ACC112 (cell line): ENCODE data around the gene ALOX5.

Source experiments
- H2AFZ ChIP-seq: fragments of 200-600 bp; sonication (generic); one replicate; pipeline ENCODE4 v1.6.0; 2017; ENCODE audit warnings: antibody characterized with exemption, low read length; ENCODE audit not compliant: unreplicated experiment
- H3K27ac ChIP-seq: fragments of 200-600 bp; sonication (generic); 2 replicates; pipeline ENCODE4 v1.5.1; 2014; ENCODE audit warnings: low read depth, mild to moderate bottlenecking, antibody characterized with exemption, low read length, moderate library complexity
- H3K27me3 ChIP-seq: fragments of 200-600 bp; sonication (generic); 2 replicates; pipeline ENCODE4 v1.6.1; 2014; ENCODE audit warnings: mild to moderate bottlenecking, antibody characterized with exemption, low read length, moderate library complexity, mixed read lengths; ENCODE audit not compliant: insufficient read depth
- H3K36me3 ChIP-seq: fragments of 200-600 bp; sonication (generic); 2 replicates; pipeline ENCODE4 v1.6.1; 2016; ENCODE audit warnings: mild to moderate bottlenecking, antibody characterized with exemption, low read length, moderate library complexity, mixed read lengths; ENCODE audit not compliant: insufficient read depth
- H3K4me1 ChIP-seq: fragments of 200-600 bp; sonication (generic); one replicate; pipeline ENCODE4 v1.6.1; 2016; ENCODE audit warnings: low read length, mixed read lengths; ENCODE audit not compliant: insufficient read depth, unreplicated experiment, control insufficient read depth
- H3K4me3 ChIP-seq: fragments of 200-600 bp; sonication (generic); 2 replicates; pipeline ENCODE4 v1.5.1; 2014; ENCODE audit warnings: mild to moderate bottlenecking, low read depth, low read length
- H3K79me2 ChIP-seq: fragments of 200-600 bp; sonication (generic); one replicate; pipeline ENCODE4 v1.6.0; 2016; ENCODE audit warnings: low read length; ENCODE audit not compliant: control insufficient read depth, unreplicated experiment, insufficient read depth

Gene ALOX5

DNA sequence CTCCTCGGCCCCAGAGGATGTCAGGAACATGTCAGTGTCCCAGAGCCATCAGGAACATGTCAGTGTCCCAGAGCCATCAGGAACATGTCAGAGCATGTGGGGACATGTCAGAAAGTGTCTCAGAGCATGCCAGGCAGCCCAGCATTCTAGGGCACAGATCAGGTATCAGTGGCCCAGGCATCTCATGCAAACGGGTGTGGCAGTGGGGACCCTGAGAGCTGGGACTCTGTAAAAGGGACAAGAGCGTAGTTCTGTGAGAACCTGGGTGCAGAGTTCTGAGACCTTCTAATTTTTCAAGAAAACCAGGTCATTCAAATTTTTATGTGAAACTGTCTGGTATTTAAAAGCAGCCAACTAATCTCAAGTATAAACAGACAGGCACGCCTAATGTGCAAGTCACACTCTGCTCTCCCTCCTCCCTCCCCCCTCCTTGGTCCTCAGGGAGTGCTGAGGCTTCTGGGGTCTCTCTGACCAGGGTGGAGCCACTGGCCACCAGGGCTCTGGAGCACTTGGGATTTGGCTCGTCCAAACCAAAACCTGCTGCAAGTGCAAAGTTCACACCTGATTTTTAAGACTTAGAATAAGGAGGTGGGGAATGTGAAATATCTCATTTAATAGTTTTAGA is 64.6 kb downstream of the ALOX5 start:
- no peaks in the 10 kb centered on the region for H3K79me2 ChIP-seq
- H3K27me3 ChIP-seq, result peaks cover 53% of the 10 kb centered on the region
- H3K36me3 ChIP-seq, result no peaks in the 10 kb centered on the region
- H3K4me3 ChIP-seq, result no peak overlapping the region
- H3K4me1 ChIP-seq, result no peaks in the 10 kb centered on the region
- no peak overlapping the region for H2AFZ ChIP-seq
- H3K27ac ChIP-seq, result no peak overlapping the region

DNA sequence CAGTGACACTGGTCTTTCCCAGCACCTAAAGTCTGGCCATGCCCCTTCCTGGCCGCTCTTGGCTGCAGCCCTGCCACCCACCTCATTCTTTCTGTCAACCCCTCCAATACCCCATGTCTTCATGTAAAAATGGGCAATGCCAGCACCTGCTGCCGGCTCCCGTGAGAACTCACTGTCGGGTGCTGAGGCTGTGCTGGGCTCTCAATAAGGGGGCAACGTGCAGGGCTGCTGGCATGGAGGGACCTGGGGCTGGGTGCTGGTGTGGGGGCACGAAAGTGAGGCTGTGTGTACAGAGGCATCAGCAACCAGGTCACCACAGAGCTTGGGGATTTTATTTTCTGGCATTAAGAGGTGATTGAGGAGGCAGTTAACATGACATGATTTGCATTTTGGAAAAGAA is 65.3 kb downstream of the ALOX5 start:
- H3K27me3 ChIP-seq, result peaks cover 50% of the 10 kb centered on the region
- H3K27ac ChIP-seq, result no peak overlapping the region
- no peaks in the 10 kb centered on the region for H3K36me3 ChIP-seq
- no peaks in the 10 kb centered on the region for H3K4me1 ChIP-seq
- H3K4me3 ChIP-seq, result no peak overlapping the region
- H2AFZ ChIP-seq, result no peak overlapping the region
- no peaks in the 10 kb centered on the region for H3K79me2 ChIP-seq

DNA sequence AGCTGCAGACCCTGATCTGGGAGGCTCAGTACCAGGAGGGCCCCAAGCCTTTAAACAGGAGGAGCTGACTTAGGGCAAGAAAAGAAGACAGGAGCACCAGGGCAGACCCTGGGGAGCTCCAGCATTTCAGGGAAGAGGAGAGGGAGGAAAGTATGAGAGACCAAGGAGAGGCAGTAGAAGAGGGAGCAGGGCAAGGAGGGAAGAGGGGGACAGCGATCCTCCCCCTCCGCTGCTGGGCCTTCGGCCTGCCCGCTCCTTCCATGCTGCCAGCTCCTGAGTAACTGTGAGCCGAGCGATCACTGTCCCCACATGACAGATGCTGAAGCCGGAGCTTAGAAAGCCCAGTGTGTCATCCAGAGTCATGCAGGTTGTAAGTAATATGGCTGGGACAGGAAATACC is 65.9 kb downstream of the ALOX5 start:
- no peaks in the 10 kb centered on the region for H3K36me3 ChIP-seq
- H3K79me2 ChIP-seq, result no peaks in the 10 kb centered on the region
- H2AFZ ChIP-seq, result no peak overlapping the region
- H3K27ac ChIP-seq, result no peak overlapping the region
- H3K27me3 ChIP-seq, result peaks cover 50% of the 10 kb centered on the region
- H3K4me1 ChIP-seq, result no peaks in the 10 kb centered on the region
- H3K4me3 ChIP-seq, result no peak overlapping the region

DNA sequence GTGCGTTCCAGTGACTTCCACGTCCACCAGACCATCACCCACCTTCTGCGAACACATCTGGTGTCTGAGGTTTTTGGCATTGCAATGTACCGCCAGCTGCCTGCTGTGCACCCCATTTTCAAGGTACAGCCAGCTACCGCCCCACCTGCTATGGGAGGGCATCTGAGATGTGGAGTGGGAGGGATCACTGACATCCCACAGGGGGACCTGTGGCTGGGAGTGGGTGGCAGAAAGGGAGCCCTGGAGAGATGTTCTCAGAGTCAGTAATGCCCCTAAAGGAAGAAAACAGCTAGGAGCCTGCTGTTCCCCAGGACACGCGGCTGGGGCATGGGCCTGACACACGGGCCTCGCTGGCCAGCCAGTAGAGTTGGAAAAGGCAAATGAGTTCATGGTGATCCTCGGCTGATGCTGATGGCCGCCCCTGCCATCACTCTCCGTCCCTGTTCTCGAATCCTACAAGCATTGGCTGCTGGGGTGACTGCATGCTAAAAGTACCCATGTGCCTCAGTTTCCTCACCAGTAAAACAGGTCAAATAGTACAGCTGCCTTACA is 66.6 kb downstream of the ALOX5 start:
- Histone ChIP-seq H3K36me3 (no peaks in the 10 kb centered on the region), H3K27ac (no peak overlapping the region), H2AFZ (no peak overlapping the region), H3K27me3 (peaks cover 46% of the 10 kb centered on the region), H3K4me3 (no peak overlapping the region), H3K4me1 (no peaks in the 10 kb centered on the region), H3K79me2 (no peaks in the 10 kb centered on the region)

DNA sequence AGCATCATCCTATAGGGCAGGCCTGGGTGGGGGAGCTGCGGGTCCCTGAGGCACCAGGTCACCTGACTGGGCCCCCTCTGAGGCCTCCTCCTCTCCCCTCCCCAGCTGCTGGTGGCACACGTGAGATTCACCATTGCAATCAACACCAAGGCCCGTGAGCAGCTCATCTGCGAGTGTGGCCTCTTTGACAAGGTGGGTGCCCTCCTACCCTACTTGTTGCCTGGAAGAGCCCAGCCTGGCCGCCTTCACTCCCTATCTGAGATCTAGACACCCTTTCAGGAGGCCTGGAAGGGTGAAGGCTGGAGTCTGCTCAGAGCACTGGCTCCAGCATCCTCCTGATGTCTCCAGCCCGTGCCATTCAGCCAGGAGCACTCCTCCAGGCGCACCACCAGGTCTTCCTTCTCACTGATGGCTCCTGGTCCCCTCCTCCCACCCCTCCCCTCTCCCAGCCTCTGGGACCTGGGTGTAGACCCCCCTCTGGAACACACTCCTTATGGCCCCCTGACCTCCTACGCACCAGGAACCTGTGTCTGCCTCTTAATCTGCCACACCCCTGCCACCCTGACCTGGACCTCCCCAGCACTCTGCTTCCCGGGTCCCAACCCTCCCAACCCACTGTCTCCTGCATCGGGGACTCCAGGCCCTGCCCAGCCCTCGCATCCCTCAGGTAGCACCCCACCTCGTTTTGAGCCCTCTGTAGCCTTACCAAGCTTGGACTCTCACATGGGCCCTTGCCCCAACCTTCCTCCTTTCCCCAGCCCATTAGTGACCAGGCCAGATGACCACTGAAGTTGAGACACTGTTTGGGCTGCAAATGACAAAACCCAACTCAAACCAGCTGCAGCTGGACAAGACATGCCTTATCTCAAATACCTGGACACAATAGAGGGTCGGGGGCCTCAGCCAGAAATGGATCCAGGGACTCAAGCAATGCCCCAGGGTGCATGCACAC is 67.5 kb downstream of the ALOX5 start:
- no peak overlapping the region for H3K27ac ChIP-seq
- no peaks in the 10 kb centered on the region for H3K4me1 ChIP-seq
- H3K4me3 ChIP-seq, result no peak overlapping the region
- H3K79me2 ChIP-seq, result no peaks in the 10 kb centered on the region
- H3K36me3 ChIP-seq, result no peaks in the 10 kb centered on the region
- no peak overlapping the region for H2AFZ ChIP-seq
- peaks cover 40% of the 10 kb centered on the region for H3K27me3 ChIP-seq

DNA sequence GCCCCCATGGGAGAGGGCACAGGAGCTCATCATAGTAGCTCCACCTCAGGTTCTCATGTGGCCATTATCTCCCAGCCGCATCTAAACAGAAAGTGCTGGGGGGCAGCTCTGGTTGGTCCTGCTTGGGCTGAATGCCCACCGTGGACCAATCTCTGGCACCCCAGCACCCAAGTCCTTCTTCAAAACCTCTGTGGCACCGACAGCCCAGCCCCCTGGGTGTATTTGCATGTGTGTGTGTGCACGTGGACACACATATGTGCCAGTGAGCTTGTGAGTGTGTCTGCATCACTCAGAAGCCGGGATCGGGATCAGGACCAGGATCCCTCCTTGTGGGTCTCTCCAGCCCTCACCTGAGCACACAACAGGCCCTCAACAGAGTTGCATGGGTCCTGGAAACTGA is 68.2 kb downstream of the ALOX5 start:
- Histone ChIP-seq H2AFZ (no peak overlapping the region), H3K36me3 (no peaks in the 10 kb centered on the region), H3K27ac (no peak overlapping the region), H3K4me3 (no peak overlapping the region), H3K79me2 (no peaks in the 10 kb centered on the region), H3K27me3 (peaks cover 34% of the 10 kb centered on the region), H3K4me1 (no peaks in the 10 kb centered on the region)

DNA sequence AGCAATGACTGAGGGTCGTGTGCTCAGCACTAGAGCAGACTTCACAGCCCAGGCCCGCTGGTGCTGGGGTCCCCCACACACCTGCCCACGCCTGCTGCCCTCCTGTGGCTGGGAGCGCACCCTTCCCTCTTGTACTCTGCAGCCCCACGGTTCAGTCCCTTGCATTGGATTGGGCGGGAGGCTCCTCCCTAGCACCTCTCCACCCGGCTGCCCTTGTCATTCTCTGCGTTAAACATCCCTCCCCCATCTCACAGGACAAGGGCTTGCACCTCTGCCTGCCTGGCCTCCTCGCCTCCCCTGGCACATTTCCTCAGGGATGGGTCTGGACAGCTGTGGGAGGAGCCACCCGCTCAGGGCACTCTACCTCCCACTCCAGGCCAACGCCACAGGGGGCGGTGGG is 68.6 kb downstream of the ALOX5 start:
- Histone ChIP-seq H3K27me3 (peaks cover 30% of the 10 kb centered on the region), H3K36me3 (no peaks in the 10 kb centered on the region), H2AFZ (no peak overlapping the region), H3K27ac (no peak overlapping the region), H3K79me2 (no peaks in the 10 kb centered on the region), H3K4me1 (no peaks in the 10 kb centered on the region), H3K4me3 (no peak overlapping the region)

DNA sequence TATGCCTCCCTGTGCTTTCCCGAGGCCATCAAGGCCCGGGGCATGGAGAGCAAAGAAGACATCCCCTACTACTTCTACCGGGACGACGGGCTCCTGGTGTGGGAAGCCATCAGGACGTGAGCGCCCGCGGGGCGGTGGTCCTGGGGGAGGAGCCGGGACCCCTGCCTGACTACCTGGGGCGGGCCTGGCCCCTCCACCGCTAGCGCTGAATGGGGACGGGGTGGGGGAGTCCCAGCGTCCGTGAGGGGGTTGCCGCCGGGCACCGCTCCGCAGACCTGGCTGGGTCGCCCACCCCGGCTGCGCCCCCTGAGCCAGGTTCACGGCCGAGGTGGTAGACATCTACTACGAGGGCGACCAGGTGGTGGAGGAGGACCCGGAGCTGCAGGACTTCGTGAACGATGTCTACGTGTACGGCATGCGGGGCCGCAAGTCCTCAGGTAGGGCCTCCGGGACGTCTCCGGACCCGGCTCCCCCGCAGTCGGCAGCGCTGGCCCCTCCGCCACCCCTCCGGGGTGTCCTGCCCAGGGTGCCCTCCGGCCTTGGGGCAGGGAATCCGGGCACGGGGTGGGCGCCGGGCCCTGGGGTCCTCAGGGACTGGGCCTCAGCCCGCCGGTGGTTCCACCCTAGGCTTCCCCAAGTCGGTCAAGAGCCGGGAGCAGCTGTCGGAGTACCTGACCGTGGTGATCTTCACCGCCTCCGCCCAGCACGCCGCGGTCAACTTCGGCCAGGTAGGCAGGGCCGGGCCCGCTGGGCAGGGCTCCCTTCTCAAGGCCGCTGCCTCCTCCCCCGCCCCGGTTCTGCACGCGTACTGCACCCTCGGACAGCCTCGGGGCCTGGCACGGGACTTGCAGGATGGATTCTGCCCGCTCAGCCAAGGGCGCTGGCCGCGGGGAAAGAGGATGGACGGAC is 69.3 kb downstream of the ALOX5 start:
- Histone ChIP-seq H3K4me3 (no peak overlapping the region), H3K79me2 (no peaks in the 10 kb centered on the region), H3K4me1 (no peaks in the 10 kb centered on the region), H3K27me3 (peaks cover 23% of the 10 kb centered on the region), H3K36me3 (no peaks in the 10 kb centered on the region), H3K27ac (no peak overlapping the region), H2AFZ (no peak overlapping the region)

DNA sequence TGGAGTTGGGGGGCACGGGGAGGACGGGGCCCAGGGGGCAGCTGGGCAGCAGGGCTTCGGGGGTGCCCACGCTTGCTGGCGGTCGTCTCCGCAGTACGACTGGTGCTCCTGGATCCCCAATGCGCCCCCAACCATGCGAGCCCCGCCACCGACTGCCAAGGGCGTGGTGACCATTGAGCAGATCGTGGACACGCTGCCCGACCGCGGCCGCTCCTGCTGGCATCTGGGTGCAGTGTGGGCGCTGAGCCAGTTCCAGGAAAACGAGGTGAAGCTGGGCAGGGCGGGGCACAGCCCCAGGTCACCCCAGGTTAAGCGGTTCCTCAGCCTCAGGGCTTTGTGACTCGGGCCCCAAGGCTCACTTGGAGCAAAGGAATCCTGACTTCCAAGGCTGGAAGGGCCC is 70.0 kb downstream of the ALOX5 start:
- H3K27ac ChIP-seq, result no peak overlapping the region
- H3K36me3 ChIP-seq, result no peaks in the 10 kb centered on the region
- peaks cover 18% of the 10 kb centered on the region for H3K27me3 ChIP-seq
- no peak overlapping the region for H3K4me3 ChIP-seq
- no peaks in the 10 kb centered on the region for H3K79me2 ChIP-seq
- H2AFZ ChIP-seq, result no peak overlapping the region
- H3K4me1 ChIP-seq, result no peaks in the 10 kb centered on the region
